GM12878 (cell line): Measurements from ENCODE around the gene KRTCAP3.

ENCODE experiments used
- CBX5 ChIP-seq: sonication (generic); IDR thresholded peaks from 2 replicates; pipeline ENCODE4 v1.6.1; 2016; ENCODE audit warnings: low read depth, moderate library complexity, mild to moderate bottlenecking, inconsistent platforms
- ESRRA ChIP-seq: IDR thresholded peaks from 2 replicates; pipeline ENCODE4 v1.6.1; 2012; ENCODE audit warnings: mild to moderate bottlenecking, low read length, improper control_type of control experiment
- EZH2 ChIP-seq: IDR thresholded peaks from 2 replicates; pipeline ENCODE4 v1.6.1; 2012; ENCODE audit warnings: low read depth, mild to moderate bottlenecking, control low read depth, inconsistent platforms, low read length, borderline replicate concordance; ENCODE audit not compliant: control insufficient read depth
- HDAC2 ChIP-seq: fragments of 200-600 bp; sonication (generic); IDR thresholded peaks from 2 replicates; pipeline ENCODE4 v1.6.1; 2017
- JUND ChIP-seq: IDR thresholded peaks from 2 replicates; pipeline ENCODE4 v1.6.1; 2012; ENCODE audit warnings: low read depth, mild to moderate bottlenecking, low read length, improper control_type of control experiment, moderate library complexity
- NFIC ChIP-seq: IDR thresholded peaks from 2 replicates; pipeline ENCODE4 v1.6.1; 2012; ENCODE audit warnings: low read depth, mild to moderate bottlenecking, inconsistent platforms, low read length, moderate library complexity
- POLR2A ChIP-seq: IDR thresholded peaks from 2 replicates; pipeline ENCODE4 v1.6.1; 2011; ENCODE audit warnings: low read depth, mild to moderate bottlenecking, low read length
- SMC3 ChIP-seq: IDR thresholded peaks from 2 replicates; pipeline ENCODE4 v1.6.1; 2011; ENCODE audit warnings: low read length, improper control_type of control experiment, borderline replicate concordance
- TARDBP ChIP-seq: IDR thresholded peaks from 2 replicates; pipeline ENCODE4 v1.6.1; 2016; ENCODE audit warnings: borderline replicate concordance
- TCF12 ChIP-seq: IDR thresholded peaks from 2 replicates; pipeline ENCODE4 v1.6.1; 2011; ENCODE audit warnings: low read depth, mild to moderate bottlenecking, low read length
- ZBED1 ChIP-seq: IDR thresholded peaks from 2 replicates; pipeline ENCODE4 v1.6.1; 2016; ENCODE audit warnings: borderline replicate concordance
- TF ChIP-seq, protein P1 (sequence below): fragments of 150-350 bp; IDR thresholded peaks from 2 replicates; pipeline ENCODE4 v1.6.1; 2016; ENCODE audit warnings: low read depth, low read length

GRCh38 chr2:27461118-27461517 is 18.9 kb downstream of the KRTCAP3 start:
- TF ChIP-seq JUND, result no peak
- TF ChIP-seq NFIC, result no peak
- no peak for TF ChIP-seq TCF12
- no peak for TF ChIP-seq EZH2
- no peak for TF ChIP-seq POLR2A
- TF ChIP-seq ESRRA, result no peak
- TF ChIP-seq, protein P1, sequence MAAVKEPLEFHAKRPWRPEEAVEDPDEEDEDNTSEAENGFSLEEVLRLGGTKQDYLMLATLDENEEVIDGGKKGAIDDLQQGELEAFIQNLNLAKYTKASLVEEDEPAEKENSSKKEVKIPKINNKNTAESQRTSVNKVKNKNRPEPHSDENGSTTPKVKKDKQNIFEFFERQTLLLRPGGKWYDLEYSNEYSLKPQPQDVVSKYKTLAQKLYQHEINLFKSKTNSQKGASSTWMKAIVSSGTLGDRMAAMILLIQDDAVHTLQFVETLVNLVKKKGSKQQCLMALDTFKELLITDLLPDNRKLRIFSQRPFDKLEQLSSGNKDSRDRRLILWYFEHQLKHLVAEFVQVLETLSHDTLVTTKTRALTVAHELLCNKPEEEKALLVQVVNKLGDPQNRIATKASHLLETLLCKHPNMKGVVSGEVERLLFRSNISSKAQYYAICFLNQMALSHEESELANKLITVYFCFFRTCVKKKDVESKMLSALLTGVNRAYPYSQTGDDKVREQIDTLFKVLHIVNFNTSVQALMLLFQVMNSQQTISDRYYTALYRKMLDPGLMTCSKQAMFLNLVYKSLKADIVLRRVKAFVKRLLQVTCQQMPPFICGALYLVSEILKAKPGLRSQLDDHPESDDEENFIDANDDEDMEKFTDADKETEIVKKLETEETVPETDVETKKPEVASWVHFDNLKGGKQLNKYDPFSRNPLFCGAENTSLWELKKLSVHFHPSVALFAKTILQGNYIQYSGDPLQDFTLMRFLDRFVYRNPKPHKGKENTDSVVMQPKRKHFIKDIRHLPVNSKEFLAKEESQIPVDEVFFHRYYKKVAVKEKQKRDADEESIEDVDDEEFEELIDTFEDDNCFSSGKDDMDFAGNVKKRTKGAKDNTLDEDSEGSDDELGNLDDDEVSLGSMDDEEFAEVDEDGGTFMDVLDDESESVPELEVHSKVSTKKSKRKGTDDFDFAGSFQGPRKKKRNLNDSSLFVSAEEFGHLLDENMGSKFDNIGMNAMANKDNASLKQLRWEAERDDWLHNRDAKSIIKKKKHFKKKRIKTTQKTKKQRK, result no peak
- TF ChIP-seq CBX5, result no peak
- no peak for TF ChIP-seq SMC3
- TF ChIP-seq HDAC2, result no peak
- no peak for TF ChIP-seq ZBED1
- no peak for TF ChIP-seq TARDBP
